HG03558 (cell line): ENCODE measurements around the gene HRH3.

Source experiments
- ATAC-seq: cut with Tn5 transposase; IDR thresholded peaks from one replicate; pipeline ENCODE4 v1.9.1; 2021; ENCODE audit warnings: moderate number of reproducible peaks; ENCODE audit not compliant: unreplicated experiment; ENCODE audit errors: extremely low read depth

The HRH3 gene

GRCh38 chr20:62202676-62203377 lies 17.3 kb downstream of the HRH3 start:
- no peak for ATAC-seq

- no peak for ATAC-seq
Measured at GRCh38 chr20:62202083-62202395, 18.0 kb downstream of the HRH3 start.

GRCh38 chr20:62201173-62202082 lies 18.6 kb downstream of the HRH3 start:
- ATAC-seq: no peak

GRCh38 chr20:62200491-62201172 lies 19.4 kb downstream of the HRH3 start:
- ATAC-seq: no peak

GRCh38 chr20:62198931-62199330 lies 21.1 kb downstream of the HRH3 start:
- ATAC-seq: no peak

- ATAC-seq: no peak
Measured at GRCh38 chr20:62198496-62198895, 21.6 kb downstream of the HRH3 start.

- no peak for ATAC-seq
Measured at GRCh38 chr20:62197801-62198200, 22.3 kb downstream of the HRH3 start.

GRCh38 chr20:62197311-62197710 lies 22.8 kb downstream of the HRH3 start:
- ATAC-seq: no peak

- no peak for ATAC-seq
Measured at GRCh38 chr20:62196286-62196685, 23.8 kb downstream of the HRH3 start.

GRCh38 chr20:62195736-62196135 lies 24.3 kb downstream of the HRH3 start:
- no peak for ATAC-seq

GRCh38 chr20:62195075-62195405 lies 25.0 kb downstream of the HRH3 start:
- ATAC-seq: no peak

- ATAC-seq: no peak
Measured at GRCh38 chr20:62193079-62194025, 26.7 kb downstream of the HRH3 start.

GRCh38 chr20:62192635-62193034 lies 27.4 kb downstream of the HRH3 start:
- ATAC-seq: no peak

GRCh38 chr20:62191781-62192559 lies 28.1 kb downstream of the HRH3 start:
- no peak for ATAC-seq

GRCh38 chr20:62190639-62191411 lies 29.3 kb downstream of the HRH3 start:
- no peak for ATAC-seq

- no peak for ATAC-seq
Measured at GRCh38 chr20:62186887-62187866, 32.9 kb downstream of the HRH3 start.

- ATAC-seq: no peak
Measured at GRCh38 chr20:62186096-62186426, 34.0 kb downstream of the HRH3 start.
